Transverse colon (tissue), 4 donors: ENCODE measurements around the gene SLC6A8. TPM values are rescaled to one million over a fixed set of nuclear protein-coding genes. Genes with fewer than 3 reads are reported as not detected.
"Not testable (repeated sequence)": the region's sequence is repeated elsewhere in the genome, so short reads cannot be mapped to it uniquely, and the experiment has no call there.

ENCODE experiments used
- DNase-seq: peaks from one replicate; pipeline ENCODE4 v3.0.0-alpha.2; 2019
- H3K27ac ChIP-seq, 4 donors: fragments of 200-600 bp; sonication (generic); 2 replicates each; pipeline ENCODE4 v1.5.1; 2016 to 2018; ENCODE audit warnings: inconsistent platforms in 4 of 4
- H3K27me3 ChIP-seq: fragments of 200-600 bp; sonication (generic); 2 replicates; pipeline ENCODE4 v1.5.1; 2017; ENCODE audit warnings: inconsistent platforms
- H3K36me3 ChIP-seq, 4 donors: fragments of 200-600 bp; sonication (generic); 2 replicates each; pipeline ENCODE4 v1.5.1; 2017 to 2019; ENCODE audit warnings: inconsistent platforms in 4 of 4
- H3K4me1 ChIP-seq, 4 donors: fragments of 200-600 bp; sonication (generic); 2 replicates each; pipeline ENCODE4 v1.5.1; 2017 to 2020; ENCODE audit warnings: inconsistent platforms in 4 of 4
- H3K4me3 ChIP-seq, 4 donors: fragments of 200-600 bp; sonication (generic); 1 replicate in 1 of 4; 2 replicates in 3 of 4; pipeline versions ENCODE4 v1.5.1 to v1.6.1; 2017 to 2019; ENCODE audit warnings: inconsistent platforms in 4 of 4
- H3K9me3 ChIP-seq, 2 donors: fragments of 200-600 bp; sonication (generic); 2 replicates each; pipeline ENCODE4 v1.5.1; 2017 to 2019; ENCODE audit warnings: inconsistent platforms in 2 of 2
- CTCF ChIP-seq, 5 experiments: fragments of 200-600 bp in 3 of 5; fragments of 450-650 bp in 2 of 5; sonication (generic) in 3 of 5; IDR thresholded peaks; 1 replicate in 2 of 5; 2 replicates in 3 of 5; pipeline ENCODE4 v1.5.1; 2016 to 2017; ENCODE audit warnings: antibody characterized with exemption in 5 of 5, inconsistent platforms in 3 of 5, mild to moderate bottlenecking in 2 of 5, moderate library complexity in 1 of 5
- EP300 ChIP-seq: sonication (generic); formaldehyde crosslinking; IDR thresholded peaks from one replicate; pipeline ENCODE4 v1.6.1; 2017; ENCODE audit warnings: antibody characterized with exemption, low read depth
- POLR2A ChIP-seq: fragments of 450-650 bp; IDR thresholded peaks from one replicate; pipeline ENCODE4 v1.6.1; 2016; ENCODE audit warnings: antibody characterized with exemption, mild to moderate bottlenecking, moderate library complexity
- POLR2AphosphoS5 ChIP-seq, 3 donors: sonication (generic); formaldehyde crosslinking; IDR thresholded peaks; one replicate each; pipeline ENCODE4 v1.6.1; 2016; ENCODE audit warnings: antibody characterized with exemption in 3 of 3
- WGBS, 2 donors: methylation state at CpG; one replicate each; pipeline ENCODE4 v1.1.5; 2018; ENCODE audit warnings: low coverage in 1 of 2; 5-methylcytosine and 5-hydroxymethylcytosine counted together
- in situ Hi-C, 4 donors: fragments of 200-750 bp; cut with MboI; loops; one replicate each; pipeline versions ENCODE4 v1.15.0 to v1.15.1; 2017; ENCODE audit warnings: low sequenced_read_pairs in 3 of 4, low pct_ligation_motif_present in 1 of 4, low pct_unique_long_range_greater_than_20kb in 1 of 4
- intact Hi-C: fragments of 100-400 bp; cut with DNase I; formaldehyde crosslinking; loops from one replicate; pipeline ENCODE4 v1.15.1; 2023; ENCODE audit warnings: low total_unique reads
- total RNA-seq, 4 donors: library from RNA; depleted of rRNA; stranded (reverse); fragments of >200 nt; gene quantifications; one replicate each; pipeline ENCODE4 v1.1.0, GENCODE V29; 2016

Gene SLC6A8
- total RNA-seq, 4 donors from 2014 or later: 61.1 to 332 (median 197) TPM

DNA sequence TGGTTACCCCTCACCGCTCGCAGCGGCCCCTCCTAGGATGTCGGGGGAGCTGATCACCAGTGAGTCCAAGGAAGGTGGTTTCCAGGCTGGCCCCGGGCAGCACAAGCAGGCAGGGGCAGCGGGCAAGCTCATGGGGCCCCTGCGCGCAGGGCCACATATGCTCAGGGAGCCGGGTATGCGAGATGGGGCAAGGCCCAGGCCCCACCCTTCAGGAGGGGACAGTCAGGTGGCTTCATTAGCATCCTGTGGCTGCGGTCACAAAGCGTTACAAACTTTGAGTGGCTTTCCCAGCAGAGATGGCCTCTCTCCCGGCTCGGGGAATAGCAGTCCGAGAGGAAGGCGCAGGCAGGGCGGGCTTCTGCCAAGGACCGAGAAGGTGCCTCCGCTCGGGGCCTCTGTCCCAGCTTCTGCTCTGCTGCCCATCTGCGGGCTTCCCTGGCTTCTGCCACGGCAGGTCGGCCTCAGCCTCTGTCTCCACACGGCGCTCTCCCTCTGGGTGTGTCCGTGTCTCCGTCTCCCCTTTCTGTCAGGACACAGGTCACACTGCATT is 50.4 kb downstream of the SLC6A8 start:
- 96% methylated on average over 26 of the region's 27 CpGs; no CpG with 5 or more reads in 1 of the 2 donors for WGBS, 2 donors
- Histone ChIP-seq H3K4me1 (peaks cover 0 to 5% (median 2%) of the 10 kb centered on the region in 4 donors), H3K9me3 (no peaks in the 10 kb centered on the region), H3K36me3 (no peaks in the 10 kb centered on the region), H3K27me3 (no peaks in the 10 kb centered on the region), H3K4me3 (no peak overlapping the region), H3K27ac (no peak overlapping the region)
- TF ChIP-seq CTCF (IDR thresholded peaks at IDR 0.05) (no peak), EP300 (no peak), POLR2AphosphoS5 (IDR thresholded peaks at IDR 0.05) (no peak), POLR2A (no peak)
- intact Hi-C loops: no loop called here
- in situ Hi-C loops: no loop called here
- DNase-seq: no peak

- H3K36me3 ChIP-seq: no peaks in the 10 kb centered on the region
Measured at GRCh38 chrX:153739754-153740486, 52.2 kb downstream of the SLC6A8 start.

DNA sequence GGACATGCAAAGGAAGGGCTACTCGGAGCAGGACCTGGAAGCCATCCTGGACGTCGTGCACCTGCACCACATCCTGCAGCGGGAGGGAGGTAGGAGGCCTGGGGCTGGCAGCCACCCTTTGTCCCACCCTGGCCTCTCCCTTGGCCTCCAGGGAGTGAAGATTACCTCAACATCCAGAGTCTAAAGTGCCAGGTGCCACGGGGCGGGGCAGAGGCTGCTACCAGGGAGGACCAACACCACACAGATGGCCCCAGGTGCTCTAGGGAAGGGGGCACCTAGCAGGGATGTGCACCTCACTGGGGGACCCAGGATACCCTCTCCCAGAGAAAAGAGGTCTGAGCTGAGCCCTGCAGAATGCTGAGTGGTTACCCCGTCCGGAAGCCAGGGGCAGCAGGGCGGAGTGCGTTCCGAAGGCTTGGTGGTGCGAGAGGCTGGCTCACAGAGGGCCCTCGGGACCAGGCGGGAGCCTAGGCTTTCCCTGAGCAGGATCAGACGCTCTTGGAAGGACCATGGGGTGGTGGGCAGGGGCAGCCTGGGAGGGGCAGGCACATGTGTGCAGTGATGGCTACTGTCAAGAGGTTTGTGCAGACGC is 53.0 kb downstream of the SLC6A8 start:
- Histone ChIP-seq H3K9me3 (no peaks in the 10 kb centered on the region), H3K27me3 (no peaks in the 10 kb centered on the region), H3K36me3 (no peaks in the 10 kb centered on the region), H3K27ac (no peak overlapping the region), H3K4me1 (peaks cover 0 to 12% (median 9%) of the 10 kb centered on the region in 4 donors), H3K4me3 (no peak overlapping the region)
- TF ChIP-seq POLR2A (no peak), CTCF (IDR thresholded peaks at IDR 0.05) (no peak), POLR2AphosphoS5 (IDR thresholded peaks at IDR 0.05) (no peak), EP300 (no peak)
- intact Hi-C loops: no loop called here
- 83% methylated on average over 14 of the region's 16 CpGs; no CpG with 5 or more reads in 1 of the 2 donors for WGBS, 2 donors
- DNase-seq: no peak
- in situ Hi-C loops: no loop called here

More at GRCh38 chrX:153739754-153740486, 52.2 kb downstream of the SLC6A8 start:
- H3K4me1 ChIP-seq: peaks cover 0 to 12% (median 9%) of the 10 kb centered on the region in 4 donors
- TF ChIP-seq POLR2AphosphoS5 (IDR thresholded peaks at IDR 0.05) (no peak), EP300 (no peak), CTCF (IDR thresholded peaks at IDR 0.05) (no peak), POLR2A (no peak)
- DNase-seq: no peak
- in situ Hi-C loops (no loop called here), intact Hi-C loops (no loop called here)
- no peaks in the 10 kb centered on the region for H3K9me3 ChIP-seq
- no peaks in the 10 kb centered on the region for H3K27me3 ChIP-seq
- 92% methylated on average over 29 of the region's 29 CpGs; no CpG with 5 or more reads in 1 of the 2 donors for WGBS, 2 donors
- H3K27ac ChIP-seq: no peak overlapping the region
- no peak overlapping the region for H3K4me3 ChIP-seq

GRCh38 chrX:153741446-153741845 is 53.7 kb downstream of the SLC6A8 start:
- Histone ChIP-seq H3K27ac (no peak overlapping the region), H3K36me3 (no peaks in the 10 kb centered on the region), H3K4me3 (no peak overlapping the region), H3K27me3 (no peaks in the 10 kb centered on the region), H3K4me1 (peaks cover 0 to 12% (median 9%) of the 10 kb centered on the region in 4 donors), H3K9me3 (no peaks in the 10 kb centered on the region)
- in situ Hi-C loops: no loop called here
- intact Hi-C loops: no loop called here
- no peak for TF ChIP-seq EP300
- no peak for TF ChIP-seq POLR2A
- TF ChIP-seq POLR2AphosphoS5 (IDR thresholded peaks at IDR 0.05): no peak
- 81% methylated on average over 10 of the region's 14 CpGs; no CpG with 5 or more reads in 1 of the 2 donors for WGBS, 2 donors
- no peak for DNase-seq

GRCh38 chrX:153742111-153742510 is 54.4 kb downstream of the SLC6A8 start:
- H3K4me3 ChIP-seq, H3K36me3 ChIP-seq, H3K27ac ChIP-seq, H3K27me3 ChIP-seq, intact Hi-C loops, H3K9me3 ChIP-seq, DNase-seq, in situ Hi-C loops: not testable (repeated sequence)
- WGBS, 2 donors: 92% methylated on average over 12 of the region's 14 CpGs; no CpG with 5 or more reads in 1 of the 2 donors
- peaks cover 0 to 12% (median 9%) of the 10 kb centered on the region in 4 donors for H3K4me1 ChIP-seq

GRCh38 chrX:153742796-153743467 is 55.2 kb downstream of the SLC6A8 start:
- H3K4me3 ChIP-seq, H3K36me3 ChIP-seq, H3K9me3 ChIP-seq, DNase-seq, intact Hi-C loops, H3K27me3 ChIP-seq, in situ Hi-C loops: not testable (repeated sequence)
- H3K4me1 ChIP-seq: peaks cover 0 to 12% (median 9%) of the 10 kb centered on the region in 4 donors
- WGBS, 2 donors: 81% methylated on average over 29 of the region's 32 CpGs; no CpG with 5 or more reads in 1 of the 2 donors
- H3K27ac ChIP-seq: peak overlapping the region; percentile 40 to 84 (median 68)
